Activated CD4-positive, alpha-beta T cell treated with anti-CD3 and anti-CD28 coated beads, Interleukin-2, amount 50 U/mL, for 1 hour (primary cell): Measurements from ENCODE around the gene TPD52L1.

Source experiments
- DNase-seq: peaks from one replicate; pipeline ENCODE4 v3.0.0-alpha.2; 2020

Gene TPD52L1

DNA sequence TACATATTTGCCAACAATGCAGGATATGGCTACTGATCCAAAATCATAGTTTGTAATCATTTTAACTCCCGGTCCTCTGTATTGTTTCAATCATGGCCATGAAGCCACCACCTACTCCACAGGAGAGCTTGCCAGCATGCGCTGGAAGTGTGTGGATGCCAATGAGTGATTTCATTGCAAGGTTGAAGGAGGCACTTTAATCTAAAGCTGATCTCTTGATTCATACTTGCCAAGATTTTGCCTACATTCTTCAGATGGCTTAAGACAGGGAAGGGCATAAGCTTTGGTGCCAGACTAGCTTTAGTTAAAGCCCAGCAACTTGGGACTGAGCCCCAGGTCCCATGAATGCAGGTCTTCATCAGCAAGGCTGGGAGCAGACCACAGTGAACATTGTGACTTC lies 58.8 kb downstream of the TPD52L1 start:
- no peak for DNase-seq

DNA sequence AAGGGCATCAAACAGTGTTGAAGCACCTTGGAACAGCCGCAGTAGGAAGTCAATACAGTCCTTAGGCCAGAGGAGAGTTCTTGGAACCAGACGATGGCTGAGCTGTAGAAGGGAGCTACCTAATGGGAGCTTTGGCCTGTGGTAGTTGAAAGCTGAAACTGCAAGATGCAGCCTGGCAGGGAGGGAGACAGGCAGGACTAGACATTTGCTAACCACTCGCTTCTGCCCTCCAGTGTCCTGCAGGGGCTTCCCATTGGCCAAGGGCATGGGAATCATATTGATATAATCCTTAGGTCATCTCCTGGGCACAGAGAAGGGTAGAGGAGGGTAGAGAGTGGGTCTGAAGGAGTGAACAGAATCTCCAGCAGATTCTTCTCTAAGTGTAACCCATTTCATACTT lies 60.4 kb downstream of the TPD52L1 start:
- DNase-seq, result no peak

DNA sequence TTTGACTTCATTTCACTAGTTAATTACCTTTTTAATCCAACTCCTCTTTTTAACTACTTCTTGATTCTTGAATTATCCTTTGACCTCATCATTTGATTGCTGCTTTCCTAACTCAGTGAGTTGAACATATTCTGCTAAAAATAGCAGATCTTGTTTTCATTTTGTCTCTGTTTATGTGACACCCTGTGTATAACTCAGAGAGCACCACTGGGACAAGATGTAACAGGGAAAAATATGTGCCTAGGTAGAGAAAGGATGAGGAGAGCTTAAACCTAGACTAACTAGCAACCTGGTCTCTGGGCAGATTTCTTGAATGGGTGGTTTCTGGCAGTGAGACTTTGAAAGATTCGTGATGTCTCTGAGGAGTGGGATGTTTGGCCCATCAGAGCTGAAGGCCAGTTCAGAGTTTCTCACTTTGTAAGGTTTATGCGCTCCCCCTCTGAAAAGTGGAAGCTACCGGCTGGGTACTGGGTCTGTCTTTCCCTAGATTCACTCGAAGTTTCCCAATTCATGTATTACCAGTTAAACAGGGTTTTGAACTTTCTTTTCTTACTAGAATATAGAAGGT lies 61.8 kb downstream of the TPD52L1 start:
- no peak for DNase-seq

DNA sequence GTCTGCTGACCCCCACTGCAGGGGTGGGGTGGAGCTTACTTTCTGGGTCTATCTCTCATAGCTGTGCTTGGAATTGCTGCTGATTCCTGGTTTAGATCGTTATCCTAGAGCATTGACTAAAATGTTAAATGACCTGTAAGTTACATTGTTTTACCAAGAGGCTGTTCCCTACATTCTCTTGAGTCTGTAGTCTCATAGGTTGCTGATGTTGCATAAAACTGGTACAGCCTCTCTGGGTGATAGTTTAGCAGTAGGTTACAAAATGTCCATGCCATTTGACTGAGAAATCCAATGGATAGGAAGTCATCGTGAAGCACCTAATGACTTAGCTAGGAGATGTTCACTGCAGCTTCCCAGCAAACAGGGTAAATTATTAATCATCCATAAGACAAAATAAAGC lies 62.4 kb downstream of the TPD52L1 start:
- no peak for DNase-seq

DNA sequence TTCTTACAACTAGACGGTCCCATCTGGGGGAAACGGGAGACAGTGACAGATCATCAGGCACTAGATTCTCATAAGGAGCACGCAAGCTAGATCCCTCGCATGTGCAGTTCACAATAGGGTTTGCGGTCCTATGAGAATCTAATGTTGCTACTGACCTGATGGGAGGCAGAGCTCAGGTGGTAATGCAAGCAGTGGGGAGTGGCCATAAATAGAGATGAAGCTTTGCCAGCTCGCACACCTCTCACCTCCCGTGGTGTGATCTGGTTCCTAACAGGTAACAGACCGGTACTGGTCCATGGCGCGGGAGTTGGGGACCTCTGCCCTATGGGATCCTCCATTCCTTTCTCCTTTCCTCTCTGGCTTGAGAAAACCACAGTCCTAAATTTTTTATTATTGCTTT lies 63.8 kb downstream of the TPD52L1 start:
- no peak for DNase-seq

DNA sequence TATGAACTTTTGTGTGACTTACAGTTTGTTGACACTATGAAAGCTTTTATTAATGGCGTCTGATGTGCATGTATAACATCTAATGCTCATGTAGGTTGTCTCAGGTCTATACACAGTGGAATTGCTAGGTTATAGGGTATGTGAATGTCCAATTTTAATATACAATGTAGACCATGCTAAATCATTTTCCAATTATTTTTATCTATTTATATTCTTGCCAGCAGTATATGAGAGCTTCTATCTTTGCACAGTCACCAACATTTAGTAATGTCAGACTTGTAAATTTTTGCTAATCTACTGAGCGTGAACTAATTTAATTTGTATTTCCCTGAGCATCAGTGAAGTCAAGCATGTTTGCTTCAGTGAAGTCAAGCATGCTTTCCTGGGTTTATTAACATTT lies 64.4 kb downstream of the TPD52L1 start:
- no peak for DNase-seq

DNA sequence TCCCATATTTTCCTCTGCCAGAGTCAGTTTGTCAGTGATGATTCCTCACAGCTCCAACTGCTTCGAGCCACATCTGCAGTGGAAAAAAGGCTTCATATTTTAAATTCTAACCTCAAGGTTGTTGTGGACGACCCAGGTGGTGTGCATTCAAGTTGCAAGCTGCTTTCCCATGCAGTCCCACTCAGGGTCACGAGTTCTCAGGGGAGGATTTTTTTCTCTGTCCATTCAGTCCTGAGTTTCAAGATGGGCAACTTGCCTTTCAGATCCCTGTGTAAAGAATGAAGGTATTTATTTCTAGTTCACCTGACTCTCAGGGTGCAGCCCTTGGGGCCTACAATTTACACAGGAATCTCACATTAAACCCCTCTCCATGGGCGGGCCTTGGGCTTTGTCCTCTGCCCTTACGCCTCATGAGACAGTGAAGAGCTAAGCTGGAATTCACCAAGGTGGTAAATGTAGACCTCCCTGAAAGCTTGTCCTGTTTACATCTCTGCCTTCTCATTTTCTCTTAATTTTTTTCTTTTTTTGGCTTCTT lies 65.9 kb downstream of the TPD52L1 start:
- no peak for DNase-seq

DNA sequence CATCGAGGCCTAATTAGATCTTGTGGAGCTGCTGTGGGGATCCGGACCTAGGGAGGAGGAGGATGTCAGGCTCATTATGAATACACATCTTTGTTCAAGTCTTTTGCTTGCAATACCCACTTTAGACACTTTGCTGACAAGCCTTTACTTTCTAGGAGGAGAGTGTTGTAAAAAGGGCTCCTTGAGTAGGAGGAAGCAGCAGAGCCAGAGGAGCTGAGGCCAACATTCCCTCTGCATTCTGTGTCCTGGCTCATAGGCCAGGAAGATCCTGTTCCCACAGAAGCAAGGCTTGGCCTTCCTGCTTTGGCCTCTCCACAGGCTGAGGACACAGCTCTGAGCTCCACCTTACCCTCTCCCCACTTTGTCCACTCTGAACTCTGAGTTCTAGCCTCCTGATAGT lies 67.1 kb downstream of the TPD52L1 start:
- no peak for DNase-seq

DNA sequence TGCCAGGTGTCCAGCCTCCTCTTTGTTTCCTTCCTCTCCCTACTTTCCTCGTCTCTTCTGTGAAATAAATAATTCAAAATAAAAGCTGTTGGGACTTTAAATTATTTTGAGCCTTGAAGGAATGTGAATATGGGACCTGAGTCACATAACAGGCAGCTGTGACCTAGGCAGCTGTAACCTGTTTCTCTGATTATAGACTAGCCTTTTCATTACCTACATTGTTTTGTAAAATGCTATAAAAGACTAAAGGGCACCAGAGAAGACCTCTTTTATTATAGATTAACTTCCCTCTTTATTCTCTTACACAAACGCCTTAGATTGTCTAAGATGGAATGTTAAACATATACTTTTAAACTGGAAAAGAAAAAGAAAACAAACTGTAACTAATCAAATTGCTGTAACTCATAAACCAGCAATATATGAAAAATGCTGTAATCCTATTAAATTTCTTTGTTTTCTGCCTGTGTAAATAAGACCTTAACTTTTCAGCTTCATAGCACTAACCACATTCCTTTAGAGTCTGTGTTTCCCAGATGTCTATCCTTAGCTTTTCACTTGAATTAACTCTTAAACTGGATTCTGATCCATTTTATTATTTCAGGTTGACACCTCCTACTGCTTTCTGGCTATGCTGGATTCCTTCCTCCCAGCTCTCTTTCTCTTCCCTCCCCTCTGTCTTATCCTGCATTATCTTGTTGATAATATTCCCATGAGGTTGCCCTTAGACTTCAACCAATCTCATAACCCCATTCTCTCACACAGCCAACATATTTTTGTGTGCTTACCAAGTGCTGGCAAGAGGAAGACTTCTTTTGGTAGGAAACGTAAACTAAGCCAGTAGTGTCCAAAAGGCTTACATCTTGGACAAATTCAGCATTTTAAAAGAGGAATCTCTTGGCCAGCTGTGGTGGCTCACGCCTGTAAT lies 69.2 kb downstream of the TPD52L1 start:
- no peak for DNase-seq

DNA sequence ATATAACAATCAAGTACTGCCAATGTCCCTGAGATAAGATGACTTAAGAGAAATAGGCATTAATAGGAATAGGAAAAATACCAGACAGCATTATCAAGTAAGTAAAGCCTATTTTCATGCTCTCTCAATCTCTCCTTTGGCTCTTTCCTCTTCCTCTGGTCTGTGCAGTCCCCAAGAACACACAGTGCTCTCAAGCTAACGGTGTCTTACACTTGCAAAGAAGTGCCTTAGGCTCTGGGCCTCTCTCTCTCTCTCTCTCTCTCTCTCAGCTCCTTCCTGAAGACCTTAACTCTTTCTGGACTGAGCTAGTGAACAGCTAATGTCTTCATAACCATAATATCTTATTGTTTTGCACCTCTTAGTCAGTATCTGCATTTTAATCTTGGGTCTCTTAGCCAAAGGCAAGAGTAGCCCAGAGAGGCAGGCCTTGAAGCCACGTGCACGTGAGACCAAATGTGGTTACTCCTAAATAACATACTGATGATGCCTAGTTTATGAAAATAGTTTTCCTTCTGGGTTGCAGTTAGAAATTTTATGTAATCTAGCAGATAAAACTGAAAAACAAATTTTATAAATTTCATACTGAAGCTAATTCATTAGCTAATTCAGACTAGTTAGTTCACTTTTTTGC lies 70.8 kb downstream of the TPD52L1 start:
- DNase-seq, result no peak

DNA sequence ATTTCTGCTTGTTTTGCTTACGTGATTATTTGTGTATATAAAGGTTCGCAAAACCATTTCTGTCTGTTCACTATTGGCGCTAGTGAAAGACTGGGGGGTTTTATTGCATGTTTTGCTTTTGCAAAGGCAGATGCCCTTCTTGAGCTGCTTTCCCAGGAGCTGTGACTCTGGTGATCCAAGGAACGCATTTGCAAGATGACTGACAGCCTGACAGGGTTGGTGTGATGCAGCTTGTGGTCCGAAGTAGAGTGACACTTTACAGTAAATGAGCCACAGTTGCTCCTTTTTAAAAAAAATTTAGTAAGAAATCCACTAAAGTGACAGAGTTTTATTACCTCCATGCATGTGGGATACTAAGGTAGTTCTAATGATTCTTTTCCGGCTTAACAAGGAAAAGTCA lies 73.7 kb downstream of the TPD52L1 start:
- DNase-seq, result no peak

DNA sequence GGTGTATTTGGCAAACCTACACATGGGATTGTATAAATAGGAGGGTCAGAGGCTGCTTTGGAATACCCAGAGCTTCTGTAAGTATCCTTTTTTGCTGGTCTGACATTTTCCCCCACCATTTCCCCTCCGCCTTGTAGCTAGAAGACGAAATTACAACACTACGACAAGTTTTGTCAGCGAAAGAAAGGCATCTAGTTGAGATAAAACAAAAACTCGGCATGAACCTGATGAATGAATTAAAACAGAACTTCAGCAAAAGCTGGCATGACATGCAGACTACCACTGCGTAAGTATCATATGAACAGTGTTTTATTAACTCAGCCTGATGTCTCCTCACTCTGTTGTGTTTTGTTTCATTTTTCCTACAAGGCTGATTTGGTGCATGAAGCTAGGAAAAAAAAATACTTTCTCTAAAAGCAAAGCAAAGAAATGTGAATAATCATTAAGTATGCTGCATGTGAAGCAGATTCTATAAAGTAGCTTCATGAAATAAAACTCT lies 75.5 kb downstream of the TPD52L1 start:
- no peak for DNase-seq

DNA sequence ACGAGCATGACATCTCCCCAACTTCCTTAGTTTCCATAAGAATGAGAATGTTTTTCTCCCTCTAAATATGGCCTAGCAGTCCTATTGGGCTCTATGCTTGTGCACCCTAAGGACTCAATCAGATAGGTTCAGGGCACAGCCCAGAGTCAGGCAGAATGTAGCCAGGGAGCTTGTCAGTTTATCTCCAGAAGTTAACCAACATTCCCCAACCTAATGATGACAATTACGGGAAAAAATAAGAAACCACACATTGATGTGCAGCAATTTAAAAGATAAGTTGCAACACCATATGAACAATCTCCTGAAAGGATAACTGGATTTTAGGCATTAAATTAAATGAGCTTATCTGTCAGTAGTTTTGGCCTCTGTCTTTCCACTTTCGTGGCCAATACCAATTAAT lies 77.1 kb downstream of the TPD52L1 start:
- DNase-seq, result no peak

DNA sequence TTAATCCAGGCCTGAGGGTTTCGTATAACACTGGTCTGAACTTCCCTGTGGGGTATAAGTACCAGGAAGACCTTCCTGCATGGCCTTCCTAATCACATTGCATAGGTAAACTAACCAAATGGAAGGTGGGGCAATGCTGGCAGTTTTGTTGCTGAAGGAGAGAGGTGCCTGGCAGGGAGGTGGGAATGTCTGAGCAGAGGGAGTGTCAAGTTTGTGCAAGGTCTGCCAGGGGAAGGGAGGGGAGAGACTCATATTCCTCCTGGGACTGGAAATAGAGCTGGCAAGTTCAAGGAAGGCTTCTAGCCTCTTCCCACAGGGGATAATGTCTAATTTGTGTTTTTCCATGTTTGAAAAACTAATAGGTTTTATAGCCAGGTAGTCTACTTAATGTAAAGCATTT lies 77.6 kb downstream of the TPD52L1 start:
- no peak for DNase-seq

DNA sequence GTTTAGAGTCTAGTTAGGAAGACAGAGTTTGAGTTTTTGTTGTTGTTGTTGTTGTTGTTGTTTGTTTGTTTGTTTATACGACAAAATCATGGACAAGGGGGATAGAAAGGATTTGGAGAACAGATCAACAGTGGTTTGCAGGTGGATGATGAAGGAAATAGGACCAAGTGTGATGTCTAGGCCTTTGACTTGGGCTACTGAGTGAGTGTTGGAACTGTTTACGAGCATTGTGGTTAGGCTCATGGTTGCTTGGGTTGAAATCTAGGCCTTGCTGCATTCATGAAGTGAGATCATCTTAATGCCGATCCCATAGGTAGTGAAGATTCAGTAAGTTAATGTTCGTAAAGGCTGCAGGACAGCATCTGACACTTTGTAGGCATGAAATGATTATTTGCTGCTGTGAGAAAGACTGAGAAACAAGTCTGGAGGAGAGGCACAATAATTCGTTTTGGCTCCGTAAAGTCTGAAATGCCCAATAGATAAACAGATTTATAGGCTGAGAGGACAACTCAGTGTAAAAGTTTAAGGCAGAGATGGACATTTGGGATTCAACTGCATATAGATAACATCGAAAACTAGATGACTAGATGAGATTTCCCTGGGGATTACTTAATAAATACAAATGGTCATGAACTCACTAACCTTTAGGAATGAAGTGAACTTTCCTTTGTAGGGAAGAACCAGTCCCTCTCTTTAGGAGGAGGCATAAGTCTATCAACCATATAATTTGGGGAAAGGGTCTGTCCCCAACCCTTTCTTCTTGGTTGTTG lies 78.2 kb downstream of the TPD52L1 start:
- no peak for DNase-seq

DNA sequence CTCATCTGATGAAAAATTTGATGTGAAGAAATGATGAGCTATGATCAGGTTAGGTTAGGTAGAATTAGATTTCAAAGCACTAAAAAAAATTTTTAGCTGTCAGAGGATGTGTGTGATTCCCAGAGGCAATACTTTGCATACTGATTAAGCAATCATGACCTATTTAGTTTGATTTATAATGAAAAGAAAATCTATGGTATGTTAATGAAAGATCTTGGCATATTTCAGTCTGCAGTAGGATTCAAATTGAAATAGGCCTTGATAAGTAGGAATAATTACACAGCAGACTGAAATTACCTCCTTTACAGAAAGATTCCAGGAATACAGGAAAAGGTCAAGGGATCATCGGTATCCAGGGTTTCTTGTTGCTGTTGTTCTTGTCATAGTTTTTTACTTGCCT lies 78.9 kb downstream of the TPD52L1 start:
- DNase-seq, result no peak

DNA sequence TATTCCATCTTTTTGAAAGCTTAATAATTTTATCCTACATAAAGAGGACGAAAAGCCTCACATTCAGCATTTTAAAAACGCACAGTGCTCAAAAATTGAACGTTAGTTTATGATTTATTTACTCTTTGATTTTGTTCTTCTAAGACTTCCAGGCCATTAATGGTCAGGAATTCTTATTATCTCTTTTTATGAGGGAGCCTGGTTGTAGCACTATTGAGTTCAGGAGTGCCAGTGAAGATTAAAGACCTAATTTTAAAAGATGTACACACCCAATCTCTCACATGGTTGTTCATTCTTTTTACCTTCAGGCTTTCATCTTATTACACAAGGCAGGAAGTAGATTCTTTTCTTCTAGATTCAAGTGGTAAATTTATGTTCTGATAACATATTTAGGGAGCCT lies 79.6 kb downstream of the TPD52L1 start:
- no peak for DNase-seq

DNA sequence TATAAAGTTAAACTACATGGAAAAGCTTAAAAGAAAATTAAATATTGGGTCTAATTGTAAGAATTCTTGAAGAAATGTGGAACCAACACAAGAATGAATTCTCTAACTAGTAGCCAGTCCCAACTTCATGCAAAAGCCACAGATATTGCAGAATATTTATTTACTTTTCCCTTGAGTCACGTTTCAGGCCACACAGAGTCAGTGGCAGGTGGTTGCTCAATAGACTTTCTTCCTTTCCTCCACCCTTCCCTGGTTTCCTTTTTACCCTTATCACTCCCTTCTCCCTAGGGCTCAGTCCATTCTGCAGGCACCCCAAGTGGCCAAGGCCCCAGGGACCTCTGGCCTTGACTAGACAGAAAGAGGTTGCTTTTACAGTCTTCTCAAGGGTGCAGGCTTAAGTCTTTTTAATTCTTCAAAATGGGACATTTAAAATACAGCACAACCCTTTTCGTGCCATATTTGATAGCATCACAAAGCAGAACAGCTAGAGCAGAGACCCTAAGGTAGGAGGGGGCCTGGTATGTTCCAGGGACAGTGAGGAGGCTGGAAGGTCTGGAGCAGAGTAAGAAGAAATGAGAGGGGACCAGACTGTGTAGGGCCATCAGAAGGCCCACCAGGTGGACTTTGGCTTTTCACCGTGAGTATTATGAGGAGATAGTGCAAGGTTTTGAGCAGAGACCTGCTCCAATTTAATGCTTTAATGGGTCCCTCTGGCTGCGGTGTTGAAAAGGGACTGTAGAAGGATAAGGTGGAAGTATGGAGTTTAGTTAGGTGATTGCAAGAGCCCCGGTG lies 83.2 kb downstream of the TPD52L1 start:
- no peak for DNase-seq

DNA sequence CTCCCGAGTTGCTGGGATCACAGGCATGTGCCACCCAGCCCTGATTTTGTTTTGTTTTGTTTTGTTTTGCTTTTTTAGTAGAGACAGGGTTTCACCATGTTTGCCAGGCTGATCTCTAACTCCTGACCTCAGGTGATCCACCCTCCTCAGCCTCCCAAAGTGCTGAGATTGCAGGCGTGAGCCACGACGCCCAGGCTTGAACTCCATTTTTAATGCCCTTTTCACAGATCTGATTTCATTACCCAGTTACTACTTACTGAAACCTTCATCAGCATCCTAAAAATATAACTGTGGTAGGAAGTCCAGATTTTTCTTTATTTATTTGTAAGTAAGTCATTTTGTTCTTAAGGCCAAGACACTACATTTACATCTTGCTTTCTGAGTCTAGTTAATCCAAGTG lies 84.2 kb downstream of the TPD52L1 start:
- DNase-seq, result no peak

DNA sequence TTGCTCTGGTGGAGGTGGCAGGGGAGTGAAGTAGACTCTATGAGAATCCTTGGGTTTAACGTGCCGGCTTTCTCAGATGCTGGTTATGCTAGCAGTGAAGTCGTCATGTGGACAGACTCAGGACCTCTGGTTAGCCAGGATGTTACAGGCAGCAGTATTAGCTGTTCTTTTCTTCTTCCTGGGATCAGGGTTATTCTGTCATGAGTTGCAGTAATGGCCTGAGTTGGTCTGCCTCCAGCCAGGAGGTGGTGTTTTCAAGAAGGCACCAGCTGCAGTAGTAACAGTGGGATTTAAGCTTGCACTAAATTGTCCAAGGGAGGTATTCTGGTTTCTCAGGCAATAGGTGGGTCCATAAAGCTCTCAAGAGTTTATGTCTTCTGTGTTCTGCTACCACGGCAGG lies 91.5 kb downstream of the TPD52L1 start:
- no peak for DNase-seq

DNA sequence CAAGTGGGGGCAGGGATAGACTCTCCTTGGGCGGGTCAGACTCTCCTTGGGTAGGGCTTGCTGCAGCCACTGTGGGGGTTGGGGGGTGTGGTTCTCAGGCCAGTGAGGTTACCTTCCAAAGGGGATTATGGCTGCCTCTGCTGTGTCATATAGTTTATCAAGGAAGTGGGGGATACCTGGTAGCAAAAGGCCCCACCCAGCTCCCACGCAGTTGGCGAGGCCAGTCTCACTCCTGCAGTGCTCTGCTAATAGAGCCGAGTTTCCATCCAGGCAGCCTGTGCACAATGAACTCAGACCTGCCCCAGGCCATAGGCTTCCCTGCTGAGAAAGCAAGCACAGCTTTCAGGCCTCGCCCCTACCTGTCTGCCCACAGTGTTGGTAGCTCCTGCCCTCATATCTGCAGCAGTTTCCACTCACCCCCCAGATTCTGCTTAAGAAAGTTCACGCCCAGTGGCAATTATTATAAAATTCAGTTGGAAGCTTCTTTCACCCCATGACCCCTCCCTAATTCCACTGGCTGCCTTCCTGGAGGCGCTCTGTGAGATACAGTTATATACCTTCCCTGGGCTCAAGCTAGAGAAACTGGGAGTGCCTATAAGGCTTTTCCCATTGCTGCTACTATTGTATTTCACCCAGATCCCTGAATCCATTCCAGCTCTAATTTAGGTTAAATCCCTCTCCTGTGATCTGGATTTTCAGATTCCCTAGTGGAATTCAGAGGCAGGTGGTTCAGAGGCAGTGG lies 92.1 kb downstream of the TPD52L1 start:
- no peak for DNase-seq
